MM.1S (cell line): Measurements from ENCODE around the gene NEDD4L.

Experiments used
- DNase-seq: peaks from one replicate; pipeline ENCODE4 v3.0.0-alpha.2; 2015
- H2AFZ ChIP-seq: fragments of 300-600 bp; sonication (generic); 2 replicates; pipeline ENCODE4 v1.6.0; 2016; ENCODE audit warnings: antibody characterized with exemption, low read length
- H3F3A ChIP-seq: fragments of 300-600 bp; sonication (generic); 2 replicates; pipeline ENCODE4 v1.6.1; 2016; ENCODE audit warnings: mild to moderate bottlenecking, antibody characterized with exemption, low read length, moderate library complexity, mixed read lengths; ENCODE audit not compliant: insufficient read depth
- H3K27ac ChIP-seq: fragments of 300-600 bp; sonication (generic); 2 replicates; pipeline ENCODE4 v1.5.1; 2016; ENCODE audit warnings: mild to moderate bottlenecking, low read length
- H3K27me3 ChIP-seq: fragments of 300-600 bp; sonication (generic); replicated peaks from 2 replicates; pipeline ENCODE4 v1.6.0; 2016; ENCODE audit warnings: low read length; ENCODE audit not compliant: insufficient read depth
- H3K36me3 ChIP-seq: fragments of 300-600 bp; sonication (generic); replicated peaks from 2 replicates; pipeline ENCODE4 v1.6.1; 2016; ENCODE audit warnings: mild to moderate bottlenecking, low read length, mixed read lengths; ENCODE audit not compliant: insufficient read depth
- H3K4me1 ChIP-seq: fragments of 300-600 bp; sonication (generic); 2 replicates; pipeline ENCODE4 v1.6.1; 2016; ENCODE audit warnings: low read length, mixed read lengths
- H3K4me2 ChIP-seq: fragments of 300-600 bp; sonication (generic); 2 replicates; pipeline ENCODE4 v1.6.0; 2016; ENCODE audit warnings: low read depth, low read length
- H3K4me3 ChIP-seq: fragments of 300-600 bp; sonication (generic); 2 replicates; pipeline ENCODE4 v1.5.1; 2016; ENCODE audit warnings: low read length, mixed read lengths
- H3K79me2 ChIP-seq: fragments of 300-600 bp; sonication (generic); 2 replicates; pipeline ENCODE4 v1.6.1; 2016; ENCODE audit warnings: mixed run types, low read length, mixed read lengths
- H3K9ac ChIP-seq: fragments of 300-600 bp; sonication (generic); 2 replicates; pipeline ENCODE4 v1.6.1; 2016; ENCODE audit warnings: low read length, mixed read lengths
- H3K9me2 ChIP-seq: fragments of 300-600 bp; sonication (generic); replicated peaks from 2 replicates; pipeline ENCODE4 v1.6.1; 2016; ENCODE audit warnings: mild to moderate bottlenecking, low read length, mixed read lengths; ENCODE audit not compliant: insufficient read depth
- H3K9me3 ChIP-seq: fragments of 300-600 bp; sonication (generic); replicated peaks from 2 replicates; pipeline ENCODE4 v1.6.1; 2016; ENCODE audit warnings: mild to moderate bottlenecking, low read length, mixed read lengths; ENCODE audit not compliant: insufficient read depth
- H4K20me1 ChIP-seq: fragments of 300-600 bp; sonication (generic); 2 replicates; pipeline ENCODE4 v1.6.1; 2016; ENCODE audit warnings: mild to moderate bottlenecking, low read length, moderate library complexity, mixed read lengths; ENCODE audit not compliant: insufficient read depth
- CTCF ChIP-seq: fragments of 300-600 bp; sonication (generic); IDR thresholded peaks from 2 replicates; pipeline ENCODE4 v1.5.1; 2016; ENCODE audit warnings: antibody characterized with exemption, low read length, mixed read lengths
- EZH2 ChIP-seq: fragments of 300-600 bp; sonication (generic); optimal IDR thresholded peaks from 2 replicates; pipeline ENCODE3; 2017; ENCODE audit warnings: low read depth, mild to moderate bottlenecking, antibody characterized with exemption, low read length, mixed read lengths
- EZH2phosphoT487 ChIP-seq: fragments of 300-600 bp; sonication (generic); IDR thresholded peaks from 2 replicates; pipeline ENCODE4 v1.6.1; 2018; ENCODE audit warnings: antibody characterized with exemption, low read length

The NEDD4L gene

GRCh38 chr18:58268849-58269248 lies 224.8 kb downstream of the NEDD4L start:
- Histone ChIP-seq H3K79me2 (no peaks in the 10 kb centered on the region), H2AFZ (no peak overlapping the region), H3K9me2 (no peaks in the 10 kb centered on the region), H3K4me2 (no peak overlapping the region), H3K36me3 (no peaks in the 10 kb centered on the region), H3K4me1 (peaks cover 38% of the 10 kb centered on the region), H4K20me1 (no peaks in the 10 kb centered on the region), H3K9ac (no peak overlapping the region), H3K27ac (no peak overlapping the region), H3K4me3 (no peak overlapping the region), H3K9me3 (no peaks in the 10 kb centered on the region), H3K27me3 (no peaks in the 10 kb centered on the region), H3F3A (no peaks in the 10 kb centered on the region)
- TF ChIP-seq EZH2phosphoT487 = no peak
- TF ChIP-seq EZH2 = no peak
- TF ChIP-seq CTCF = no peak
- DNase-seq = no peak

GRCh38 chr18:58269931-58270330 lies 225.9 kb downstream of the NEDD4L start:
- Histone ChIP-seq H3F3A (no peaks in the 10 kb centered on the region), H3K79me2 (no peaks in the 10 kb centered on the region), H3K9ac (no peak overlapping the region), H4K20me1 (no peaks in the 10 kb centered on the region), H3K4me2 (no peak overlapping the region), H3K4me1 (peaks cover 29% of the 10 kb centered on the region), H3K27me3 (no peaks in the 10 kb centered on the region), H3K9me3 (no peaks in the 10 kb centered on the region), H3K9me2 (no peaks in the 10 kb centered on the region), H3K36me3 (no peaks in the 10 kb centered on the region), H3K27ac (no peak overlapping the region), H3K4me3 (no peak overlapping the region), H2AFZ (no peak overlapping the region)
- TF ChIP-seq EZH2 (no peak), CTCF (no peak), EZH2phosphoT487 (no peak)
- DNase-seq = no peak

GRCh38 chr18:58270396-58270795 lies 226.4 kb downstream of the NEDD4L start:
- Histone ChIP-seq H3K27me3 (no peaks in the 10 kb centered on the region), H4K20me1 (no peaks in the 10 kb centered on the region), H3K36me3 (no peaks in the 10 kb centered on the region), H3K9ac (no peak overlapping the region), H3K4me2 (no peak overlapping the region), H3F3A (no peaks in the 10 kb centered on the region), H3K4me1 (peaks cover 25% of the 10 kb centered on the region), H2AFZ (no peak overlapping the region), H3K4me3 (no peak overlapping the region), H3K27ac (no peak overlapping the region), H3K9me2 (no peaks in the 10 kb centered on the region), H3K79me2 (no peaks in the 10 kb centered on the region), H3K9me3 (no peaks in the 10 kb centered on the region)
- TF ChIP-seq EZH2 (no peak), CTCF (no peak), EZH2phosphoT487 (no peak)
- DNase-seq = no peak
